ENCODE results near the gene BTBD19. TPM values are rescaled to one million over a fixed set of nuclear protein-coding genes. Genes with fewer than 3 reads are reported as not detected.

The BTBD19 gene
- total RNA-seq, 1 donor from 2014 or later: 51.2 TPM

- Mint-ChIP-seq H3K4me1 (ENCODE audit: unreplicated experiment) (peaks cover 36% of the 10 kb centered on the region), H3K4me3 (ENCODE audit: unreplicated experiment) (peak overlapping the region; percentile 62), H3K9me3 (ENCODE audit: unreplicated experiment) (no peaks in the 10 kb centered on the region), H3K36me3 (ENCODE audit: unreplicated experiment) (peaks cover 13% of the 10 kb centered on the region), H3K27me3 (ENCODE audit: unreplicated experiment) (no peaks in the 10 kb centered on the region), H3K27ac (ENCODE audit: unreplicated experiment) (peak overlapping the region; percentile 94)
- DNase-seq (ENCODE audit: extremely low spot score, unreplicated experiment): no peak
- TF ChIP-seq, protein P1, sequence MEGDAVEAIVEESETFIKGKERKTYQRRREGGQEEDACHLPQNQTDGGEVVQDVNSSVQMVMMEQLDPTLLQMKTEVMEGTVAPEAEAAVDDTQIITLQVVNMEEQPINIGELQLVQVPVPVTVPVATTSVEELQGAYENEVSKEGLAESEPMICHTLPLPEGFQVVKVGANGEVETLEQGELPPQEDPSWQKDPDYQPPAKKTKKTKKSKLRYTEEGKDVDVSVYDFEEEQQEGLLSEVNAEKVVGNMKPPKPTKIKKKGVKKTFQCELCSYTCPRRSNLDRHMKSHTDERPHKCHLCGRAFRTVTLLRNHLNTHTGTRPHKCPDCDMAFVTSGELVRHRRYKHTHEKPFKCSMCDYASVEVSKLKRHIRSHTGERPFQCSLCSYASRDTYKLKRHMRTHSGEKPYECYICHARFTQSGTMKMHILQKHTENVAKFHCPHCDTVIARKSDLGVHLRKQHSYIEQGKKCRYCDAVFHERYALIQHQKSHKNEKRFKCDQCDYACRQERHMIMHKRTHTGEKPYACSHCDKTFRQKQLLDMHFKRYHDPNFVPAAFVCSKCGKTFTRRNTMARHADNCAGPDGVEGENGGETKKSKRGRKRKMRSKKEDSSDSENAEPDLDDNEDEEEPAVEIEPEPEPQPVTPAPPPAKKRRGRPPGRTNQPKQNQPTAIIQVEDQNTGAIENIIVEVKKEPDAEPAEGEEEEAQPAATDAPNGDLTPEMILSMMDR (IDR thresholded peaks at IDR 0.05): no peak
These were observed 11.4 kb downstream of the BTBD19 start for GRCh38 chr1:44819608-44820327.

GRCh38 chr1:44820328-44821239 lies 12.3 kb downstream of the BTBD19 start:
- Mint-ChIP-seq H3K36me3 (ENCODE audit: unreplicated experiment) (peaks cover 5% of the 10 kb centered on the region), H3K27me3 (ENCODE audit: unreplicated experiment) (no peaks in the 10 kb centered on the region), H3K4me3 (ENCODE audit: unreplicated experiment) (peak overlapping the region; percentile 62), H3K9me3 (ENCODE audit: unreplicated experiment) (no peaks in the 10 kb centered on the region), H3K27ac (ENCODE audit: unreplicated experiment) (peak overlapping the region; percentile 94), H3K4me1 (ENCODE audit: unreplicated experiment) (peaks cover 30% of the 10 kb centered on the region)
- no peak for DNase-seq (ENCODE audit: extremely low spot score, unreplicated experiment)
- TF ChIP-seq, protein P1 (IDR thresholded peaks at IDR 0.05): no peak

- Mint-ChIP-seq H3K4me1 (ENCODE audit: unreplicated experiment) (peaks cover 30% of the 10 kb centered on the region), H3K27me3 (ENCODE audit: unreplicated experiment) (no peaks in the 10 kb centered on the region), H3K4me3 (ENCODE audit: unreplicated experiment) (no peak overlapping the region), H3K9me3 (ENCODE audit: unreplicated experiment) (no peaks in the 10 kb centered on the region), H3K36me3 (ENCODE audit: unreplicated experiment) (peaks cover 2% of the 10 kb centered on the region), H3K27ac (ENCODE audit: unreplicated experiment) (peak overlapping the region; percentile 94)
- DNase-seq (ENCODE audit: extremely low spot score, unreplicated experiment): no peak
- TF ChIP-seq, protein P1 (IDR thresholded peaks at IDR 0.05): no peak
These were observed 13.0 kb downstream of the BTBD19 start for GRCh38 chr1:44821240-44821715.

DNA sequence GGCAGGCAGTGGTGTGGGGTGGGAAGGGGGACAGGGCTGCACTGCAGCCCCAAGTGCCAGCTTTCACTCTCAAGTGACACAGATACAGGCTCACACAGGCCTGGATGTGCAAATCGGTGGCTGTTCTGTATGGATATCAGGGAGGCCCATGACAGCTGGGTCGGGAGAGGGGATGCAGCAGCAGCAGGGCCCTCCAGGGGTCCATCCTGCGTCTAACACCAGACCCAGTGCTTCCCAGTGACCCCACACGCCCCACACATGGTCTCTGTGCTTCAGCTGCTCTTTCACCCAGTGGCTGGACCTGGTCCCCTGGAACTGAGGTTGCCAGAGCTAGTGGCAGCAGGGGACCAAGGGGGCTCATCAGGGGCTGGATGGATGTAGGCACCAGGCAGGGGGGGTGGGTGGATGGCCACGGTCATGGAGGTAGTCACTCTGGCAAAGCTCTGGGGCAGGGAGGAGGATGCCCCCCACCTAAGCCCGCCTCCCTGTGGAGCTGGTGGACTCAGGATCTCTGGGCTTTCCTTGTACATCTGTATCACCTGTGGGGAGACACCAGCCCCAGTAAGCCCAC lies 13.9 kb downstream of the BTBD19 start:
- peaks cover 28% of the 10 kb centered on the region for H3K4me1 Mint-ChIP-seq (ENCODE audit: unreplicated experiment)
- H3K9me3 Mint-ChIP-seq (ENCODE audit: unreplicated experiment): no peaks in the 10 kb centered on the region
- no peaks in the 10 kb centered on the region for H3K27me3 Mint-ChIP-seq (ENCODE audit: unreplicated experiment)
- TF ChIP-seq, protein P1 (IDR thresholded peaks at IDR 0.05): no peak
- peaks cover 2% of the 10 kb centered on the region for H3K36me3 Mint-ChIP-seq (ENCODE audit: unreplicated experiment)
- H3K4me3 Mint-ChIP-seq (ENCODE audit: unreplicated experiment): no peak overlapping the region
- H3K27ac Mint-ChIP-seq (ENCODE audit: unreplicated experiment): no peak overlapping the region
- DNase-seq (ENCODE audit: extremely low spot score, unreplicated experiment): no peak
